GM18505 (cell line): ENCODE measurements around the gene PTPRZ1.

Source experiments
- ATAC-seq: cut with Tn5 transposase; IDR thresholded peaks from one replicate; pipeline ENCODE4 v1.9.1; 2021; ENCODE audit not compliant: unreplicated experiment
- POLR2A ChIP-seq: IDR thresholded peaks from 4 replicates; pipeline ENCODE4 v1.6.1; 2011; ENCODE audit warnings: borderline replicate concordance; ENCODE audit not compliant: insufficient read depth, insufficient read length; ENCODE audit errors: extremely low read depth

The PTPRZ1 gene

DNA sequence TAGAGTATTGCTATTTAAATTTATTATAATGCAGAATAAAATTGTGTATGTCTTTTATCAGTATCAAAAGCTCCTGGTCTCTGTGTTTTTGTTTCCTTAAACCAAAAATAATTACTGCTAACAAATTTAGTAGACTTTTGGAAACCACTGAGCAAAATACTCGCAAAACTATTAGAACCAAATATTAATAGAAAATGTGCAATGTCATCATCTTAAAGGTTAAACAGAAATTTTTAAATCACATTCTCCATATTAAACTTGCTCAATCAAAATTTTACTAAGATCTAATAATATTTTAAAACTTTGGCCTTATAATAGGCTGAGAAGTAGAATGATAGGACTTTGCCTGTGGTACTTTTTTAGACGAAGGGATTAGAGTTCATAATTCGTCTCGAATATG is 222.7 kb downstream of the PTPRZ1 start:
- no peak for TF ChIP-seq POLR2A
- no peak for ATAC-seq

DNA sequence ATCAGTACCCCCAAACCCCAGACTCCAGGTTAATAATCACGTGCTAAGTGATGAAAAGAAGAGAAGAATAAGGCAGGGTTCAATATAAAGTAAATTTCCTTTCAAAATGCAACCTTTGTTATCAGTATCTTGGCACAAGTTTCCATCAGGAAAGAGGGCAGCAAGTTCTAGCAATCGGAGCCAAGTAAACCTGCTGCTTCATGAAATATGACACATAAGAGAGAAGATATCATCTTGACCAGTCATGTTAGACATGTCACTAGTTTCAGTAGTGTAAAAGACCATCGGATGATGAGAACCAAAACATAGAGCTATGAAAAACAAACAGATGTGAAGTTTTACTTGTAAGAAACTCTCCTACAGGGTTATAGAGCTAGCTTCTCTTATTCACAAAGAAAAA is 227.1 kb downstream of the PTPRZ1 start:
- ATAC-seq, result no peak
- TF ChIP-seq POLR2A, result no peak

DNA sequence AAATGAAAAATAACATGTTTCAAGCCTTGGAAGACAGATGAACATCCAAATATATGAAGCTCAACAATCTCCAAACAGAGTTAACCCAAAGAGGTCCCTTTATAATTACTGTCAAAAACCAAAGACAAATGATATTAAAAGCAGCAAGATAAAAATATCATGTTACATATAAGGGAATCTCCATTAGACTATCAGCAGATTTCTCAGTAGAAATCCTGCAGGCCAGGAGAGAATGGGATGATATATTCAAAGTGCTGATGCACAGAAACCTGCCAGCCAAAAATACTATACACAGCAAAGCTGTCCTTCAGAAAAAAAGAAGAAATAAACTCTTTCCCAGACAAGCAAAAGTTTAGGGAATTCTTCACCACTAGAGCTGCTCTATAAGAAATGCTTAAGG is 230.1 kb downstream of the PTPRZ1 start:
- TF ChIP-seq POLR2A, result no peak
- ATAC-seq, result no peak
